Inferior parietal cortex (tissue), 1 donor: ENCODE results near the gene CBLN3.

Experiments used
- DNase-seq: peaks from one replicate; pipeline ENCODE4 v3.0.0-alpha.2; 2016; ENCODE audit errors: extremely low spot score

Gene CBLN3

GRCh38 chr14:24381363-24382063 is 48.0 kb downstream of the CBLN3 start:
- no peak for DNase-seq

DNA sequence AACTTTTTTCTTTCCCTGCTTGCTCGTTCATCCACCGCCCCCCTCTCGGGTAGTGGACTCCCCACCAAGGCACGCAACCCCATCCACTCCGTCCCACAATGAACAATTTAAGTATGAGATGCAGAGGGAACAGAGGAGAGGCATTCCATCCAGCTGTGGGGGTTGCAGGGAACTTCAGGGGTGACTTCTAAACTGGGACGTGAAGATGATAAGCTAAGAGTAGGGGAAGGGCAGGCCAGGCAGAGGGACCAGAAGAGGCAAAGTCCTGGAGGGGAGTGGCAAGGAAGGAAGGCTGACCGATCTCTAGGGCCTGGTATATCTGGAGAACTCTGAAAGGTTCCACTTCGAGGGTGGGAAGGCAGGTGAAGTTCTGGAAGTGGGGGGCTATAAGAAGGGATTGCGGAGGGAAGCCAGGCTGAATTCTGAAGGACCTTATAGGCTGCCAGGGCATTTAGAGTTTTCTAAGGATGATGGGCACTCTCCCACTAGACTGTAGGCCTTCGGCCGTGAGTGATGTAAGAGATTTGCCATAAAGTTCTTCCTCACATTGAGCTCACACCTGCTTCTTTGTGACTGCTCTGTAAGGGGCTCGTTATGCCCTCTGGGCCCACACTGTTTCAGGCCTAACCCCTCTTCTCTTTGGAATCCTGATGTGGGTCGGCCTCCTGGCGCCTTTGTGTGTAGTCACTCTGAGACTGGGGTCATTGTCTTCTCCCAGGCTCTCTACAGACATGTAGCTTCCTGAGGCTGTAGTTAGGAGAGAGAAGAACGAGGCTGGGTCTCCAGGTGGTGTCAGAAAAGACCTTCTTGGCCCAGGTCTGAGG is 49.3 kb downstream of the CBLN3 start:
- no peak for DNase-seq

GRCh38 chr14:24378981-24379906 is 50.2 kb downstream of the CBLN3 start:
- DNase-seq, result no peak

DNA sequence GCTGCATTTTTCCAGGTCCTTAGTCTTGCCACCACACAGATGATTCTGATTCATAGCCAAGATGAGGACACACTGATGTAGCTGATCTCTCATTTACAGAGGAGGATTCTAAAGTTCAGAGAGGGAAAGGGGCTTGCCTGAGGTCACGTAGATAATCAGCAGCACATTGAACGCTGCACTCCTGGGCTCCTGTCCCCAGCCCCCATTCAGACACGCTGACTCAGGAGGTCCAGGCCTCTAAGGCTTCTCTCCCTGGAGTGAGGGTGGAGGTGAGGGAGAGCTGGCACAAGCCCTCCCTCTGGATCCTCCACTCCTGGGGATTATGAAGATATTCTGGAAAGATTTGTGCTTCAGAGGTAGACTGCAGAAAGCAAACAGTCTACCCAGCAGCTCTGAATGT is 51.1 kb downstream of the CBLN3 start:
- no peak for DNase-seq

- no peak for DNase-seq
These were observed 51.8 kb downstream of the CBLN3 start for GRCh38 chr14:24377657-24378056.

GRCh38 chr14:24377126-24377525 is 52.3 kb downstream of the CBLN3 start:
- no peak for DNase-seq
